ENCODE results near the gene BANF2. TPM values are rescaled to one million over a fixed set of nuclear protein-coding genes. Genes with fewer than 3 reads are reported as not detected.

The BANF2 gene
- total and polyA plus RNA-seq, 2 of the 8 experiments (the other 6 are each of a cell fraction or from before 2014, with no cell fraction given), result not detected

GRCh38 chr20:17704589-17705317 lies 5.0 kb downstream of the BANF2 start (continued):
- no peak for TF ChIP-seq CHD7 (IDR thresholded peaks at IDR 0.05; ENCODE audit: insufficient replicate concordance, low read length)
- TF ChIP-seq KDM4A (IDR thresholded peaks at IDR 0.05; ENCODE audit: low read depth, low read length, severe bottlenecking), result no peak
- no peak for TF ChIP-seq HDAC6 (IDR thresholded peaks at IDR 0.05; ENCODE audit: low read depth, low read length)
- TF ChIP-seq USF2 (IDR thresholded peaks at IDR 0.05; ENCODE audit: low read length), result no peak
- no peak for TF ChIP-seq RNF2 (IDR thresholded peaks at IDR 0.05; ENCODE audit: borderline replicate concordance, low read depth, low read length, missing control alignments, poor library complexity, severe bottlenecking)
- no peak for TF ChIP-seq NRF1 (IDR thresholded peaks at IDR 0.05; ENCODE audit: low read depth, low read length)
- no peak for TF ChIP-seq SIN3A (conservative IDR thresholded peaks at IDR 0.05 in 1 of 2, IDR thresholded peaks at IDR 0.05 in 1 of 2; ENCODE audit: low read depth in 1 of 2, low read length in 2 of 2)
- no peak for TF ChIP-seq CEBPB (IDR thresholded peaks at IDR 0.05; ENCODE audit: low read depth, low read length)
- TF ChIP-seq POLR2A (IDR thresholded peaks at IDR 0.05; ENCODE audit: control extremely low read depth in 1 of 2, low read depth in 2 of 2, low read length in 2 of 2), result no peak
